ENCODE data around the gene GFM2.
"Not testable (repeated sequence)": the region's sequence is repeated elsewhere in the genome, so short reads cannot be mapped to it uniquely, and the experiment has no call there.

DNA sequence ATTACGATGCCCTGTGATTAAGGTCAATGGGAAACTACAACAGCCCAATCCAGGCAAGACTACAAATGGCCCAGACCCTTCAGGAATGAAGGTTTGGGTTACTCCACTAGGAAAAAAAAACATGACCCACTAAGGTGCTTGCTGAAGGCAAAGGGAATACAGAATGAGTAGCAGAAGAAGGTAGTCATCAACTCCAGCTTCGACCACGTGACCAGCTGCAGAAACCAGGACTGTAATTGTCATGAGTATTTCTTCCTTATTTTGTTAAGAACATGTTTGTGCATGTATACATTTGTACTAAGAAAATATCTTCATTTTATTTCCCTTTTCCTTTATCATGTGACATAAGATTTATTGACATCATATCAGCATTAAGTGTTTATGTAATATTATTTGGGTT lies 24.8 kb upstream of the GFM2 start:
- TF ChIP-seq, protein P1, sequence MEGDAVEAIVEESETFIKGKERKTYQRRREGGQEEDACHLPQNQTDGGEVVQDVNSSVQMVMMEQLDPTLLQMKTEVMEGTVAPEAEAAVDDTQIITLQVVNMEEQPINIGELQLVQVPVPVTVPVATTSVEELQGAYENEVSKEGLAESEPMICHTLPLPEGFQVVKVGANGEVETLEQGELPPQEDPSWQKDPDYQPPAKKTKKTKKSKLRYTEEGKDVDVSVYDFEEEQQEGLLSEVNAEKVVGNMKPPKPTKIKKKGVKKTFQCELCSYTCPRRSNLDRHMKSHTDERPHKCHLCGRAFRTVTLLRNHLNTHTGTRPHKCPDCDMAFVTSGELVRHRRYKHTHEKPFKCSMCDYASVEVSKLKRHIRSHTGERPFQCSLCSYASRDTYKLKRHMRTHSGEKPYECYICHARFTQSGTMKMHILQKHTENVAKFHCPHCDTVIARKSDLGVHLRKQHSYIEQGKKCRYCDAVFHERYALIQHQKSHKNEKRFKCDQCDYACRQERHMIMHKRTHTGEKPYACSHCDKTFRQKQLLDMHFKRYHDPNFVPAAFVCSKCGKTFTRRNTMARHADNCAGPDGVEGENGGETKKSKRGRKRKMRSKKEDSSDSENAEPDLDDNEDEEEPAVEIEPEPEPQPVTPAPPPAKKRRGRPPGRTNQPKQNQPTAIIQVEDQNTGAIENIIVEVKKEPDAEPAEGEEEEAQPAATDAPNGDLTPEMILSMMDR (IDR thresholded peaks at IDR 0.05): not testable (repeated sequence)
- not testable (repeated sequence) for TF ChIP-seq POLR2A (IDR thresholded peaks at IDR 0.05)

Data from transverse colon (tissue), 3 donors.